Transverse colon (tissue), 4 donors: ENCODE measurements around the gene TTR. TPM values are rescaled to one million over a fixed set of nuclear protein-coding genes. Genes with fewer than 3 reads are reported as not detected.

Experiments
- DNase-seq: peaks from one replicate; pipeline ENCODE4 v3.0.0-alpha.2; 2019
- H3K27ac ChIP-seq, 4 donors: fragments of 200-600 bp; sonication (generic); 2 replicates each; pipeline ENCODE4 v1.5.1; 2016 to 2018; ENCODE audit warnings: inconsistent platforms in 4 of 4
- H3K27me3 ChIP-seq: fragments of 200-600 bp; sonication (generic); 2 replicates; pipeline ENCODE4 v1.5.1; 2017; ENCODE audit warnings: inconsistent platforms
- H3K36me3 ChIP-seq, 4 donors: fragments of 200-600 bp; sonication (generic); 2 replicates each; pipeline ENCODE4 v1.5.1; 2017 to 2019; ENCODE audit warnings: inconsistent platforms in 4 of 4
- H3K4me1 ChIP-seq, 4 donors: fragments of 200-600 bp; sonication (generic); 2 replicates each; pipeline ENCODE4 v1.5.1; 2017 to 2020; ENCODE audit warnings: inconsistent platforms in 4 of 4
- H3K4me3 ChIP-seq, 4 donors: fragments of 200-600 bp; sonication (generic); 1 replicate in 1 of 4; 2 replicates in 3 of 4; pipeline versions ENCODE4 v1.5.1 to v1.6.1; 2017 to 2019; ENCODE audit warnings: inconsistent platforms in 4 of 4
- H3K9me3 ChIP-seq, 2 donors: fragments of 200-600 bp; sonication (generic); 2 replicates each; pipeline ENCODE4 v1.5.1; 2017 to 2019; ENCODE audit warnings: inconsistent platforms in 2 of 2
- CTCF ChIP-seq, 5 experiments: fragments of 200-600 bp in 3 of 5; fragments of 450-650 bp in 2 of 5; sonication (generic) in 3 of 5; IDR thresholded peaks; 1 replicate in 2 of 5; 2 replicates in 3 of 5; pipeline ENCODE4 v1.5.1; 2016 to 2017; ENCODE audit warnings: antibody characterized with exemption in 5 of 5, inconsistent platforms in 3 of 5, mild to moderate bottlenecking in 2 of 5, moderate library complexity in 1 of 5
- EP300 ChIP-seq: sonication (generic); formaldehyde crosslinking; IDR thresholded peaks from one replicate; pipeline ENCODE4 v1.6.1; 2017; ENCODE audit warnings: antibody characterized with exemption, low read depth
- POLR2A ChIP-seq: fragments of 450-650 bp; IDR thresholded peaks from one replicate; pipeline ENCODE4 v1.6.1; 2016; ENCODE audit warnings: antibody characterized with exemption, mild to moderate bottlenecking, moderate library complexity
- POLR2AphosphoS5 ChIP-seq, 3 donors: sonication (generic); formaldehyde crosslinking; IDR thresholded peaks; one replicate each; pipeline ENCODE4 v1.6.1; 2016; ENCODE audit warnings: antibody characterized with exemption in 3 of 3
- WGBS, 2 donors: methylation state at CpG; one replicate each; pipeline ENCODE4 v1.1.5; 2018; ENCODE audit warnings: low coverage in 1 of 2; 5-methylcytosine and 5-hydroxymethylcytosine counted together
- in situ Hi-C, 4 donors: fragments of 200-750 bp; cut with MboI; loops; one replicate each; pipeline versions ENCODE4 v1.15.0 to v1.15.1; 2017; ENCODE audit warnings: low sequenced_read_pairs in 3 of 4, low pct_ligation_motif_present in 1 of 4, low pct_unique_long_range_greater_than_20kb in 1 of 4
- intact Hi-C: fragments of 100-400 bp; cut with DNase I; formaldehyde crosslinking; loops from one replicate; pipeline ENCODE4 v1.15.1; 2023; ENCODE audit warnings: low total_unique reads
- total RNA-seq, 4 donors: library from RNA; depleted of rRNA; stranded (reverse); fragments of >200 nt; gene quantifications; one replicate each; pipeline ENCODE4 v1.1.0, GENCODE V29; 2016

Gene TTR
- total RNA-seq, 4 donors from 2014 or later, result 0.41 TPM; not detected in 3

GRCh38 chr18:31551883-31552282, 39.8 kb upstream of the TTR start:
- no peaks in the 10 kb centered on the region for H3K9me3 ChIP-seq
- no peak overlapping the region for H3K4me3 ChIP-seq
- in situ Hi-C loops (loop anchor here (10.0 to 25.0 kb wide), 5 partner anchors 160 to 410 kb away; no protein-coding TSS in a partner anchor), intact Hi-C loops (loop anchor here (10.0 kb wide), 1 partner anchor 273 kb away; no protein-coding TSS in a partner anchor)
- no peak for DNase-seq
- peaks cover 0 to 19% (median 0%) of the 10 kb centered on the region in 4 donors for H3K4me1 ChIP-seq
- no peak overlapping the region for H3K27ac ChIP-seq
- no peaks in the 10 kb centered on the region for H3K36me3 ChIP-seq
- no peaks in the 10 kb centered on the region for H3K27me3 ChIP-seq
- WGBS, 2 donors, result 82 to 84% methylated on average over 3 of the region's 3 CpGs
- TF ChIP-seq EP300 (no peak), POLR2AphosphoS5 (IDR thresholded peaks at IDR 0.05) (no peak), CTCF (IDR thresholded peaks at IDR 0.05) (no peak), POLR2A (no peak)

DNA sequence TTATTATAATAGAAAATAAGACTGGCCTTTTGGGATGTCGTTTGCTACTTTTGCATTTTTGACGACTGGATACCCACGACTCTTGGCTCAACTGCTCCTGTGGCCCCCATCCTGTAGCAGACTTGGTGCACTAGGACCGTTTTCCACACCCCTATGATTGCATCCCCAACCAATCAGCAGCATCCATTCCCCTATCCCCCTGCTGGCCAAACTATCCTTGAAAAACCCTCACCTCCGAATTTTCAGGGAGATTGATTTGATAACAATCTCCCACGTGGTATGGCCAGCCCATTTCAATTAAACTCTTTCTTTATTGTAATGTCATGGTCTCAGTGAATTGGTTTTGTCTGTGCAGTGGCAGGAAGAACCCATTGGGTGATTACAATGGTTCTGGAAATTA, 37.9 kb upstream of the TTR start:
- WGBS, 2 donors, result 55 to 67% methylated on average over 4 to 6 of the region's 6 CpGs
- no peak for TF ChIP-seq CTCF (IDR thresholded peaks at IDR 0.05)
- no peak for TF ChIP-seq POLR2A
- no peak for TF ChIP-seq EP300
- TF ChIP-seq POLR2AphosphoS5 (IDR thresholded peaks at IDR 0.05), result no peak
- in situ Hi-C loops, result loop anchor here (10.0 to 25.0 kb wide), 5 partner anchors 159 to 409 kb away; no protein-coding TSS in a partner anchor
- DNase-seq, result no peak
- intact Hi-C loops, result loop anchor here (10.0 kb wide), 1 partner anchor 271 kb away; no protein-coding TSS in a partner anchor
- no peaks in the 10 kb centered on the region for H3K9me3 ChIP-seq
- no peak overlapping the region for H3K27ac ChIP-seq
- H3K4me3 ChIP-seq, result no peak overlapping the region
- no peaks in the 10 kb centered on the region for H3K36me3 ChIP-seq
- H3K27me3 ChIP-seq, result no peaks in the 10 kb centered on the region
- peaks cover 0 to 8% (median 0%) of the 10 kb centered on the region in 4 donors for H3K4me1 ChIP-seq

DNA sequence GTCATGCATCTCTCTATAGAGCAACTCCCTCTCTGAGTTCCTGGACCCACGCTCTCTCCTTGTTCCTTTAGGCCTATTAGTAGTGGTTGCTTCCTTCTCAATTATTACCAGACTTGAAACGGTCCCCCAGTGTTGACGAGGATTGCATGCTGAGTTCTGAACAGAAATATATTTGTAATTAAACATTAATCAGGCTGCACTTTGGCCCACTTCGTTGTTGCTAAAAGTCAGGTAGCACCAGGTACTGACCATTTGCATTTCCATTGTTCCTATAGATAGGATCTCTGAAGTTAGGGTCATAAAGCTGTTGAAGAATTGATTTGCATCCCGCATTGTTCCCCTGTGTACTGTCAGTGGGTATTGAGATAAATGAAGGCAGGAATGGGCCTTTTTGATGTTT, 36.9 kb upstream of the TTR start:
- in situ Hi-C loops, result loop anchor here (10.0 to 25.0 kb wide), 5 partner anchors 158 to 408 kb away; no protein-coding TSS in a partner anchor
- TF ChIP-seq POLR2A (no peak), CTCF (IDR thresholded peaks at IDR 0.05) (no peak), POLR2AphosphoS5 (IDR thresholded peaks at IDR 0.05) (no peak), EP300 (no peak)
- intact Hi-C loops, result loop anchor here (10.0 kb wide), 1 partner anchor 270 kb away; no protein-coding TSS in a partner anchor
- H3K4me1 ChIP-seq, result no peaks in the 10 kb centered on the region
- no peak for DNase-seq
- no peaks in the 10 kb centered on the region for H3K36me3 ChIP-seq
- no peak overlapping the region for H3K4me3 ChIP-seq
- no peaks in the 10 kb centered on the region for H3K27me3 ChIP-seq
- 62 to 64% methylated on average over 4 to 5 of the region's 5 CpGs for WGBS, 2 donors
- H3K27ac ChIP-seq, result no peak overlapping the region
- no peaks in the 10 kb centered on the region for H3K9me3 ChIP-seq

GRCh38 chr18:31555971-31556747, 35.5 kb upstream of the TTR start:
- peak; percentile 18 for DNase-seq
- TF ChIP-seq POLR2A, result no peak
- peak; percentile 72 to 82 (median 78) for TF ChIP-seq CTCF (IDR thresholded peaks at IDR 0.05)
- in situ Hi-C loops, result loop anchor here (10.0 to 25.0 kb wide), 5 partner anchors 156 to 406 kb away; no protein-coding TSS in a partner anchor

More at GRCh38 chr18:31555971-31556747, 35.5 kb upstream of the TTR start:
- no peaks in the 10 kb centered on the region for H3K36me3 ChIP-seq
- WGBS, 2 donors, result 14% methylated on average over 6 to 7 of the region's 7 CpGs
- H3K27me3 ChIP-seq, result no peaks in the 10 kb centered on the region
- H3K4me1 ChIP-seq, result no peaks in the 10 kb centered on the region
- intact Hi-C loops, result loop anchor here (10.0 kb wide), 1 partner anchor 269 kb away; no protein-coding TSS in a partner anchor
- H3K9me3 ChIP-seq, result no peaks in the 10 kb centered on the region
- H3K4me3 ChIP-seq, result no peak overlapping the region
- no peak overlapping the region for H3K27ac ChIP-seq
